Memory B cell (primary cell): ENCODE results near the gene NCOR1.
"Not testable (repeated sequence)": the region's sequence is repeated elsewhere in the genome, so short reads cannot be mapped to it uniquely, and the experiment has no call there.

Experiments used
- ATAC-seq: fragments of 150-1000 bp; cut with Tn5 transposase; 2 replicates; pipeline ENCODE4 v1.10.0; 2021; ENCODE audit warnings: low read depth, mild to moderate bottlenecking, moderate library complexity
- DNase-seq, 2 donors: peaks; one replicate each; pipeline ENCODE4 v3.0.0; 2022; ENCODE audit warnings: low spot score in 2 of 2
- H3K27ac Mint-ChIP-seq: one replicate; pipeline ENCODE4 v1.8.0; 2022; ENCODE audit warnings: mild to moderate bottlenecking, moderate library complexity, mixed read lengths
- H3K27me3 Mint-ChIP-seq: one replicate; pipeline ENCODE4 v1.8.0; 2022; ENCODE audit warnings: mixed read lengths
- H3K36me3 Mint-ChIP-seq: one replicate; pipeline ENCODE4 v1.8.0; 2022; ENCODE audit warnings: mild to moderate bottlenecking, mixed read lengths
- H3K4me1 Mint-ChIP-seq: one replicate; pipeline ENCODE4 v1.8.0; 2022; ENCODE audit warnings: mixed read lengths
- H3K4me3 Mint-ChIP-seq: one replicate; pipeline ENCODE4 v1.8.0; 2022; ENCODE audit warnings: mild to moderate bottlenecking, moderate library complexity, mixed read lengths
- H3K9me3 Mint-ChIP-seq: one replicate; pipeline ENCODE4 v1.8.0; 2022; ENCODE audit warnings: mixed read lengths

NCOR1 gene

GRCh38 chr17:16074423-16074822 lies 140.9 kb downstream of the NCOR1 start:
- Mint-ChIP-seq H3K4me3 (no peak overlapping the region), H3K27ac (no peak overlapping the region), H3K4me1 (no peaks in the 10 kb centered on the region), H3K36me3 (peaks cover 29% of the 10 kb centered on the region), H3K27me3 (no peaks in the 10 kb centered on the region), H3K9me3 (no peaks in the 10 kb centered on the region)
- ATAC-seq (no peak), DNase-seq (no peak)

- no peaks in the 10 kb centered on the region for H3K4me1 Mint-ChIP-seq
- no peaks in the 10 kb centered on the region for H3K9me3 Mint-ChIP-seq
- DNase-seq, result no peak
- H3K27ac Mint-ChIP-seq, result no peak overlapping the region
- H3K36me3 Mint-ChIP-seq, result peaks cover 31% of the 10 kb centered on the region
- no peaks in the 10 kb centered on the region for H3K27me3 Mint-ChIP-seq
- no peak for ATAC-seq
- H3K4me3 Mint-ChIP-seq, result no peak overlapping the region
These were observed 141.5 kb downstream of the NCOR1 start for GRCh38 chr17:16073845-16074244.

DNA sequence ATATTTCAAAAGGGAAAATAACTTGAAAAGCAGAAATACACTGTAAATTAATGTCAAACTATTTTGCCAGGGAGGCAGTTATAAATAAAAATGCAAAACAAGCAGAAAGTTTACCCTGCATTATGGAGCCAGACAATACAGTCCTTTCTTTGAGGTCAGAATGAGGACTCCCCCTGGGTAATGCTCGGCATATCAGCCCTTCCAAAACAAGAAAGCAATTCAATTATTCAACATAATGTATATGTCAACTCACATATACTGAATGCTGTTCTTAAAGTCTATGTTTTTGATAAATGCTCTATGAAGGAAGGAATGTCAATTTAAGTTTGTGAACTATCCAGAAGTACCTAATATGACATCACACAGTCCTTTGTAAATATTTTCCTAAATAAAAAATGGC lies 143.3 kb downstream of the NCOR1 start:
- H3K27me3 Mint-ChIP-seq, result no peaks in the 10 kb centered on the region
- peak overlapping the region; percentile 8 for H3K27ac Mint-ChIP-seq
- H3K36me3 Mint-ChIP-seq, result peaks cover 28% of the 10 kb centered on the region
- H3K9me3 Mint-ChIP-seq, result no peaks in the 10 kb centered on the region
- no peak for ATAC-seq
- no peak overlapping the region for H3K4me3 Mint-ChIP-seq
- H3K4me1 Mint-ChIP-seq, result no peaks in the 10 kb centered on the region
- no peak for DNase-seq

DNA sequence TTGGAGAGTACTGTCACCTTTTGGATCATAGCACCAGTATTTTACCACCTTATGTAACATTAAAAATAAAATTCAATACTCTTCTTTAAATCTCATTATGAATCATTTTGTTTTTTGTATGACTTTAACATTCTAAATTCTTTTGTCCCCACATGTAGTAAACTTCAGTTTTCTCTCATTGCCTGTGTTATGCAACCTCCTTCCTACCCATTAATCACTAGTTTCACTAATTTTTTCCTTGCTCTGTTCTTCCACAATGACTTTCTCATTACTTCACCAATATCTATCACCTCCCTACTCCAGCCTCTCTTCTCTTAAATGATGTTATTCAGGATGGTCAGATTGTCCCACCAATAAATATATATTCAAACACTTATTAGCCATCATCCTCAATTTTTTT lies 147.0 kb downstream of the NCOR1 start:
- H3K36me3 Mint-ChIP-seq, result peaks cover 36% of the 10 kb centered on the region
- no peaks in the 10 kb centered on the region for H3K27me3 Mint-ChIP-seq
- H3K4me1 Mint-ChIP-seq, result no peaks in the 10 kb centered on the region
- no peak overlapping the region for H3K4me3 Mint-ChIP-seq
- no peak for DNase-seq
- H3K27ac Mint-ChIP-seq, result no peak overlapping the region
- ATAC-seq, result no peak
- no peaks in the 10 kb centered on the region for H3K9me3 Mint-ChIP-seq

DNA sequence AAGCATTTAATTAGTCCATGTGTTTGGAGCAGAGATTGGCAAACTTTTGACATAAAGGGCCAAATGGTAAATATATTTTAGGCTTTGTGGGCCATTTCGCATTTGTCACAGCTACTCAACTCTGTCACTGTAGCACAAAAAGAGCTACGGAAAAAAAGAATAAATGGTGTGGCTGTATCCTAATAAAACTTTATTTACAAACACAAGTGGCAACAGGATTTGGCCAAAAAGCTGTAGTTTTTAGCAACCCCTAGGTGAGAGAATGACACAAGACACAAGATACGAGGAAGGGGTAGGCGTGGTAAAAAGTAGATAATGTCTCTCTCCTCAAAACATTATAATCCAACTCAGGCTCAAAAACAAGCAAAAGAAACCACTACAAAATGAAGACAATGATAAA lies 149.2 kb downstream of the NCOR1 start:
- no peak for ATAC-seq
- H3K36me3 Mint-ChIP-seq, result peaks cover 52% of the 10 kb centered on the region
- no peaks in the 10 kb centered on the region for H3K4me1 Mint-ChIP-seq

GRCh38 chr17:16061631-16062030 lies 153.7 kb downstream of the NCOR1 start:
- ATAC-seq, result no peak
- Mint-ChIP-seq H3K36me3 (peaks cover 50% of the 10 kb centered on the region), H3K27ac (peak overlapping the region; percentile 62), H3K9me3 (no peaks in the 10 kb centered on the region), H3K27me3 (no peaks in the 10 kb centered on the region), H3K4me1 (no peaks in the 10 kb centered on the region), H3K4me3 (no peak overlapping the region)
- DNase-seq, result no peak

More for the DNA sequence above, 149.2 kb downstream of the NCOR1 start:
- H3K4me3 Mint-ChIP-seq, result no peak overlapping the region
- DNase-seq, result no peak
- no peaks in the 10 kb centered on the region for H3K9me3 Mint-ChIP-seq
- peak overlapping the region; percentile 43 for H3K27ac Mint-ChIP-seq
- no peaks in the 10 kb centered on the region for H3K27me3 Mint-ChIP-seq

DNA sequence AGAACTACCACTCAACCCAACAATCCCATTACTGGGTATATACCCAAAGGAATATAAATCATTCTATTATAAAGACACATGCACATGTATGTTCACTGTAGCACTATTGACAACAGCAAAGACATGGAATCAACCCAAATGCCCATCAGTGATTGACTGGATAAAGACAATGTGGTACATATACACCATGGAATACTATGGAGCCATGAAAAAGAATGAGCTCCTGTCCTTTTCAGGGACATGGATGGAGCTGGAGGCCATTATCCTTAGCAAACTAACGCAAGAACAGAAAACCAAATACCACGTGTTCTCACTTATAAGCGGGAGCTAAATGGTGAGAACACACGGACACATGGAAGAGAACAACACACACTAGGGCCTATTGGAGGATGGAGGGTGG lies 160.2 kb downstream of the NCOR1 start:
- DNase-seq, H3K9me3 Mint-ChIP-seq, H3K27me3 Mint-ChIP-seq, H3K4me3 Mint-ChIP-seq, H3K4me1 Mint-ChIP-seq, ATAC-seq, H3K27ac Mint-ChIP-seq: not testable (repeated sequence)
- H3K36me3 Mint-ChIP-seq, result peaks cover 42% of the 10 kb centered on the region

GRCh38 chr17:16052486-16052885 lies 162.8 kb downstream of the NCOR1 start:
- Mint-ChIP-seq H3K27ac (no peak overlapping the region), H3K9me3 (peaks cover 2% of the 10 kb centered on the region), H3K4me3 (no peak overlapping the region), H3K36me3 (peaks cover 42% of the 10 kb centered on the region), H3K4me1 (peaks cover 5% of the 10 kb centered on the region), H3K27me3 (no peaks in the 10 kb centered on the region)
- ATAC-seq, result no peak
- no peak for DNase-seq

DNA sequence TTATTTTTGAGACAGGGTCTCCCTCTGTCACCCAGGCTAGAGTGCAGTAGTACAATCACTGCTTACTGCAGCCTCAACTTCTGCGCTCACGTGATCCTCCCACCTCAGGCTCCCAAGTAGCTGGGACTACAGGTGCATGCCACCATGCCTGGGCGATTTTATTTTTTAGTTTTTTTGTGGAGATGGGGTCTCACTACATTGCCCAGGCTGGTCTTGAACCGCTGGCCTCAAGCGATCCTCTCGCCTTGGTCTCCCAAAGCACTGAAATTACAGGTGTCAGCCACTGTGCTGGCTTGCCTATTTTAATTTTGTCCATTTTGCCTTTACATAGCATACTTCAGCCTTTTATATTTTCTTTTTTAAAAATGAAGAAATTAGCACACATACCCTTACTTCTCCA lies 164.5 kb downstream of the NCOR1 start:
- no peak overlapping the region for H3K4me3 Mint-ChIP-seq
- H3K9me3 Mint-ChIP-seq, result peaks cover 2% of the 10 kb centered on the region
- DNase-seq (no peak), ATAC-seq (no peak)
- no peaks in the 10 kb centered on the region for H3K27me3 Mint-ChIP-seq
- H3K4me1 Mint-ChIP-seq, result peaks cover 6% of the 10 kb centered on the region
- peaks cover 41% of the 10 kb centered on the region for H3K36me3 Mint-ChIP-seq
- no peak overlapping the region for H3K27ac Mint-ChIP-seq

DNA sequence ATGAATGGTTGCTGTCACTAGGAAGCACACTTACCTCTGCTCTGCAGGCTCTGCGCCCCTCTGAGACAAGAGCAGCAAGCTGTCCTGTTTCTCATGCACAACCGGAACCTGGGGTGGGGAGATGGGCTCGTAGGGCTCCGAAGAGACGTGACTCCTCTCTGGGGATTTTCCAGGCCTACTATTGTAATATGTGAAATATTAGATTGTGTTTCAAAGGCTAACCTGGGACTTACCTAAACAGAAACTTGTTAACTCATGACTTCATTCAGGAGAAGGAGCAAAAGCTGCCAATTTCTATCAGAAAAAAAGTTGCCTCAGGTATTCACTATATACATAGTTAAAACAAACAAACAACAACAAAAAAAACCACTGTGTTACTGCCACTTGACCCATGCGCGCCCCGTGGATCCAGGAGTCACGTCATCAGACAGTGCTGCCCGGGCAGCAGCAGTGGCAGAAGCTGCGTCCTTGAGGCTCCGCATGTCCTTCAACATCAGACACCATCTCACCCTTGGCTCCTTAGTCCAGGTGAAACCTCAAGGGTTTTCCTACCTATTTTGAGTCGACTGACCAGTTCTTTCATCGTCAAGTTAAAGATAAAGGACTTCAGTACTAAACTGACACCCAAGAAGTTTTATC lies 166.4 kb downstream of the NCOR1 start:
- DNase-seq, result no peak
- H3K9me3 Mint-ChIP-seq, result no peaks in the 10 kb centered on the region
- H3K27me3 Mint-ChIP-seq, result no peaks in the 10 kb centered on the region
- no peak overlapping the region for H3K4me3 Mint-ChIP-seq
- H3K4me1 Mint-ChIP-seq, result peaks cover 5% of the 10 kb centered on the region
- no peak overlapping the region for H3K27ac Mint-ChIP-seq
- peaks cover 35% of the 10 kb centered on the region for H3K36me3 Mint-ChIP-seq
- ATAC-seq, result no peak

DNA sequence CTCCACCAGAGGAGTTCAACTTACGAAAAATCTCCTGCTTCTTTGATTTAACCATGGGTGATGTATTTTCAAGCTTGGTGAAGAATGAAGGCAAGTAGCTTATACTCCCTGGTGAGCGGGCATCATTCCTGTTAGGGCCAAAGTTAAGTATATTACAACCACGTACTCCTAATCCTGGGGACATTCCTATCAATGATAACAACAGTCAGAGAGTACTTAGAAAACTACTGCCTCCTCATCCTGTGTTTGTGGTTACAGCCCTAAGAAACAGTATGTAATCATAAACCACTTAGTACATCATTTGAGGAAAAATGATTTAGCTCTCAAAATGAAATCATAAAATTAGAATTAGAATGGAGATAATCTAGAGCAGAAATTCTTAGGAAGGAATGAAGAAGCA lies 168.4 kb downstream of the NCOR1 start:
- ATAC-seq (no peak), DNase-seq (no peak)
- H3K27me3 Mint-ChIP-seq, result no peaks in the 10 kb centered on the region
- no peak overlapping the region for H3K4me3 Mint-ChIP-seq
- H3K4me1 Mint-ChIP-seq, result peaks cover 7% of the 10 kb centered on the region
- peaks cover 38% of the 10 kb centered on the region for H3K36me3 Mint-ChIP-seq
- H3K27ac Mint-ChIP-seq, result no peak overlapping the region
- H3K9me3 Mint-ChIP-seq, result no peaks in the 10 kb centered on the region

- Mint-ChIP-seq H3K4me1 (peaks cover 7% of the 10 kb centered on the region), H3K27me3 (no peaks in the 10 kb centered on the region), H3K27ac (no peak overlapping the region), H3K36me3 (peaks cover 39% of the 10 kb centered on the region), H3K4me3 (no peak overlapping the region), H3K9me3 (no peaks in the 10 kb centered on the region)
- no peak for ATAC-seq
- DNase-seq, result no peak
These were observed 170.8 kb downstream of the NCOR1 start for GRCh38 chr17:16044487-16044886.

GRCh38 chr17:16040710-16041251 lies 174.6 kb downstream of the NCOR1 start:
- H3K27ac Mint-ChIP-seq, result no peak overlapping the region
- H3K36me3 Mint-ChIP-seq, result peaks cover 35% of the 10 kb centered on the region
- DNase-seq (no peak), ATAC-seq (no peak)
- H3K9me3 Mint-ChIP-seq, result no peaks in the 10 kb centered on the region
- H3K4me3 Mint-ChIP-seq, result no peak overlapping the region
- peaks cover 2% of the 10 kb centered on the region for H3K4me1 Mint-ChIP-seq
- no peaks in the 10 kb centered on the region for H3K27me3 Mint-ChIP-seq

- H3K4me3 Mint-ChIP-seq, result no peak overlapping the region
- H3K36me3 Mint-ChIP-seq, result peaks cover 40% of the 10 kb centered on the region
- no peaks in the 10 kb centered on the region for H3K27me3 Mint-ChIP-seq
- ATAC-seq, result no peak
- DNase-seq, result no peak
- no peaks in the 10 kb centered on the region for H3K9me3 Mint-ChIP-seq
- H3K27ac Mint-ChIP-seq, result peak overlapping the region; percentile 81
- peaks cover 4% of the 10 kb centered on the region for H3K4me1 Mint-ChIP-seq
These were observed 177.7 kb downstream of the NCOR1 start for GRCh38 chr17:16037636-16038035.

- Mint-ChIP-seq H3K36me3 (peaks cover 44% of the 10 kb centered on the region), H3K4me3 (no peak overlapping the region), H3K27ac (no peak overlapping the region), H3K9me3 (no peaks in the 10 kb centered on the region), H3K4me1 (peaks cover 4% of the 10 kb centered on the region), H3K27me3 (no peaks in the 10 kb centered on the region)
- DNase-seq (no peak), ATAC-seq (no peak)
These were observed 179.1 kb downstream of the NCOR1 start for GRCh38 chr17:16036261-16036660.
